Fibroblast of villous mesenchyme (primary cell): ENCODE measurements around the gene CNTNAP2. TPM values are rescaled to one million over a fixed set of nuclear protein-coding genes. Genes with fewer than 3 reads are reported as not detected.

Experiments used
- DNase-seq: peaks from one replicate; pipeline ENCODE4 v3.0.0-alpha.2; 2010; ENCODE audit warnings: low read depth
- H3K4me3 ChIP-seq: 2 replicates; pipeline ENCODE4 v1.5.1; 2011; ENCODE audit warnings: low read depth, mild to moderate bottlenecking, low read length
- CTCF ChIP-seq: IDR thresholded peaks from 2 replicates; pipeline ENCODE4 v1.5.1; 2012; ENCODE audit warnings: low read depth, mild to moderate bottlenecking, low read length; ENCODE audit not compliant: insufficient read depth
- total RNA-seq: library from RNA; depleted of rRNA; stranded (reverse); fragments of >200 nt; gene quantifications from 2 replicates; pipeline ENCODE4 v1.2.3, GENCODE V29; 2012

CNTNAP2 gene
- total RNA-seq, 1 donor = not detected

GRCh38 chr7:148031019-148031418 is 1914.4 kb downstream of the CNTNAP2 start:
- TF ChIP-seq CTCF = no peak
- DNase-seq = no peak
- no peak overlapping the region for H3K4me3 ChIP-seq

- no peak for TF ChIP-seq CTCF
- no peak for DNase-seq
These were observed 1915.2 kb downstream of the CNTNAP2 start for GRCh38 chr7:148031811-148032210.

GRCh38 chr7:148035950-148036349 is 1919.3 kb downstream of the CNTNAP2 start:
- no peak for DNase-seq
- no peak overlapping the region for H3K4me3 ChIP-seq
- no peak for TF ChIP-seq CTCF

More at GRCh38 chr7:148031811-148032210, 1915.2 kb downstream of the CNTNAP2 start:
- no peak overlapping the region for H3K4me3 ChIP-seq

- no peak for DNase-seq
- no peak for TF ChIP-seq CTCF
- no peak overlapping the region for H3K4me3 ChIP-seq
These were observed 1920.4 kb downstream of the CNTNAP2 start for GRCh38 chr7:148037044-148037443.

GRCh38 chr7:148041156-148041555 is 1924.6 kb downstream of the CNTNAP2 start:
- TF ChIP-seq CTCF = no peak
- DNase-seq = no peak
- H3K4me3 ChIP-seq = no peak overlapping the region

GRCh38 chr7:148042935-148043631 is 1926.5 kb downstream of the CNTNAP2 start:
- no peak for TF ChIP-seq CTCF
- DNase-seq = no peak

GRCh38 chr7:148044173-148044572 is 1927.6 kb downstream of the CNTNAP2 start:
- no peak for DNase-seq
- TF ChIP-seq CTCF = no peak
- H3K4me3 ChIP-seq = no peak overlapping the region

More at GRCh38 chr7:148042935-148043631, 1926.5 kb downstream of the CNTNAP2 start:
- H3K4me3 ChIP-seq = no peak overlapping the region
